CD1c-positive myeloid dendritic cell (primary cell): ENCODE measurements around the gene TLE2.

Source experiments
- DNase-seq: peaks from one replicate; pipeline ENCODE4 v3.0.0-alpha.2; 2016; ENCODE audit errors: extremely low spot score

The TLE2 gene

DNA sequence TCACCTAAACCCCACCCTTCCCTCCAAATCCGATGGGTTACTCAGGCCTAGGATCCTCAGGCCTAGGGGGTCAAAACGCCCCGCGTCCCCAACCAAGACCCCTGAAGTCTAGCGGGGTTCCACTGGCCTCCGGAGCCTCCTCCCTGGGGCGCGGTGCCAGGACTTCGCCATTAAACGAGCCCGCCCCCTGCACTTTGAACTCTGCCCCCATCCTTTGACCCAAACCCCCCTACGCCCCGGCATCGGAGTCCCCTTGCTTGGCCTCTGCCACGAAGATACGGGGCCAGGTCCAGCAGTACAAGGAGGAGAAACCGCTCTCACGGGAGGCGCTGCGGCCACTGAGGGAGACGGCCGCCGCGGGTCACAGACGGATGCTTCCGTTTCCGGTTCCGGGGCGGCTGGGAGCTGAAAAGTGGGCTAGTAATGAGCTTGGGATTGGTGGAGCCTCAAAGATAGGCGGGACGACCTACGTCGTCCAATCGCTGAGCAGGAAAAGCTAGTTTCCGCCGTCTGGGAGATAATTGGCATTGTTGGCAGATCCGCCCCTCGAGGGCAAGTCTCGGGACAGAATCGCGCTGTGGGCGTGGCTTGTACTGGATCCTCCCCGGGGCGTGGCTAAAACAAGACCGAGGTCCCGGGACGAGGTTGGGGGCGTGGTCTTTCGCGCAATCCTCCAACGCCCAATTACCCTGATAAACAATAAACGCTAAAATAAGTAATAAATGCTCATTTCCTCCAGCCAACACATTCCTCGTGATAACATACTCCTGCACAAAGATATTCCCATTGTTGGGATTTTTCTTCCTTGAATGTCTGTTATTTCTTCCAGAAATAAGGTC, 78.6 kb downstream of the TLE2 start:
- peak; percentile 100 for DNase-seq

DNA sequence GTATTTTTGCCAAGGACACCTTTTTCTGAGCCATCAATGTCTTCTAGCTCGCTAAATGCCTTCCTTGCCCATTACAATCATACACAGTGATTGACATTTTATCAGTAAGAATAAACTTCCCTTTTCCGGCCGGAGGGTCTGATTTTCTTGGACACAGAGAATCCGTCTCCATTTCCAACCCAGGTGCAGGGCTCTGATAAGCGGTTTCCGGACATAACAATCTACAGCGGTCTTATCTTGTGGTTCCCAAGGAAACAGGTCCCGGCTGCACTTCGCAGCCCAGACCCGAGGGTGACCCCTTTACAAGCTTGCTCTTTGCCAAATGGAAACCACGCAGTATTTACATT, 79.2 kb downstream of the TLE2 start:
- DNase-seq: peak; percentile 17
